RCC 7860 (cell line): Measurements from ENCODE around the gene UBASH3A.
A peak's percentile ranks its signal among the peaks of the same experiment; 100 is the strongest.

Source experiments
- DNase-seq: peaks from one replicate; pipeline ENCODE4 v3.0.0-alpha.2; 2015; ENCODE audit warnings: low spot score
- FAIRE-seq: peaks from 2 replicates; lab custom pipeline; 2012; peaks lifted over from hg19 to GRCh38; lab: Jason Lieb, UNC

Gene UBASH3A

GRCh38 chr21:42403611-42404231 lies at the start of gene UBASH3A:
UBASH3A (plus strand) TSS chr21:42403902; CDS start chr21:42403946, 44 bp downstream.
- DNase-seq = no peak
- FAIRE-seq = no peak

GRCh38 chr21:42356046-42356445 lies 47.7 kb upstream of the UBASH3A start:
- DNase-seq (no peak), FAIRE-seq (no peak)

- no peak for DNase-seq
- FAIRE-seq = no peak
Observed at GRCh38 chr21:42356650-42357049, 47.1 kb upstream of the UBASH3A start.

- no peak for FAIRE-seq
Observed at GRCh38 chr21:42357307-42357706, 46.4 kb upstream of the UBASH3A start.

GRCh38 chr21:42358261-42358660 lies 45.4 kb upstream of the UBASH3A start:
- no peak for DNase-seq
- FAIRE-seq = no peak

More at GRCh38 chr21:42357307-42357706, 46.4 kb upstream of the UBASH3A start:
- DNase-seq = no peak

- no peak for FAIRE-seq
- DNase-seq = no peak
Observed at GRCh38 chr21:42358937-42359336, 44.8 kb upstream of the UBASH3A start.

- FAIRE-seq (no peak), DNase-seq (no peak)
Observed at GRCh38 chr21:42360317-42360716, 43.4 kb upstream of the UBASH3A start.

GRCh38 chr21:42361286-42361685 lies 42.4 kb upstream of the UBASH3A start:
- FAIRE-seq = no peak
- no peak for DNase-seq

- DNase-seq (no peak), FAIRE-seq (no peak)
Observed at GRCh38 chr21:42362198-42362597, 41.5 kb upstream of the UBASH3A start.

GRCh38 chr21:42362700-42363099 lies 41.0 kb upstream of the UBASH3A start:
- FAIRE-seq (no peak), DNase-seq (no peak)

- no peak for DNase-seq
- FAIRE-seq = no peak
Observed at GRCh38 chr21:42363312-42363711, 40.4 kb upstream of the UBASH3A start.

- no peak for FAIRE-seq
Observed at GRCh38 chr21:42364304-42364865, 39.3 kb upstream of the UBASH3A start.

GRCh38 chr21:42365770-42366169 lies 37.9 kb upstream of the UBASH3A start:
- FAIRE-seq (no peak), DNase-seq (no peak)

More at GRCh38 chr21:42364304-42364865, 39.3 kb upstream of the UBASH3A start:
- DNase-seq = no peak

- FAIRE-seq (peak; percentile 76), DNase-seq (peak; percentile 80)
Observed at GRCh38 chr21:42366292-42367010, 37.3 kb upstream of the UBASH3A start, which contains the start of gene TFF1. TFF1 (minus strand) TSS chr21:42366535; CDS start chr21:42366495, 40 bp downstream.

GRCh38 chr21:42367367-42368165 lies 36.1 kb upstream of the UBASH3A start:
- DNase-seq (no peak), FAIRE-seq (no peak)

- DNase-seq (no peak), FAIRE-seq (no peak)
Observed at GRCh38 chr21:42369821-42370220, 33.9 kb upstream of the UBASH3A start.

GRCh38 chr21:42370894-42371654 lies 32.6 kb upstream of the UBASH3A start:
- no peak for FAIRE-seq
- DNase-seq = no peak

- FAIRE-seq = no peak
Observed at GRCh38 chr21:42373196-42373907, 30.4 kb upstream of the UBASH3A start.

GRCh38 chr21:42373908-42374455 lies 29.7 kb upstream of the UBASH3A start:
- DNase-seq = no peak
- FAIRE-seq = no peak

More at GRCh38 chr21:42373196-42373907, 30.4 kb upstream of the UBASH3A start:
- DNase-seq = no peak
